NCI-H1436 treated with DMSO at 0.1 percent for 48 hours (cell line): Measurements from ENCODE around the gene UBE2D4.
"Not testable (repeated sequence)": the region's sequence is repeated elsewhere in the genome, so short reads cannot be mapped to it uniquely, and the experiment has no call there.

ENCODE experiments used
- DNase-seq: peaks from one replicate; lab custom pipeline; 2025; lab: John Stamatoyannopoulos, UW

Gene UBE2D4

GRCh38 chr7:43914795-43915194, 11.4 kb upstream of the UBE2D4 start:
- no peak for DNase-seq

- no peak for DNase-seq
These were observed 10.3 kb upstream of the UBE2D4 start for GRCh38 chr7:43915907-43916306.

GRCh38 chr7:43921423-43921822, 4.8 kb upstream of the UBE2D4 start:
- no peak for DNase-seq

- DNase-seq = no peak
These were observed 3.5 kb upstream of the UBE2D4 start for GRCh38 chr7:43922726-43923125.

- no peak for DNase-seq
These were observed 525 bp downstream of the UBE2D4 start for GRCh38 chr7:43926798-43927123.

GRCh38 chr7:43927810-43928209, 1.6 kb downstream of the UBE2D4 start:
- DNase-seq = no peak

GRCh38 chr7:43929529-43930457, 3.6 kb downstream of the UBE2D4 start:
- no peak for DNase-seq

- DNase-seq = no peak
These were observed 5.1 kb downstream of the UBE2D4 start for GRCh38 chr7:43931346-43931745.

- no peak for DNase-seq
These were observed 7.8 kb downstream of the UBE2D4 start for GRCh38 chr7:43933902-43934560.

- DNase-seq = no peak
These were observed 11.2 kb downstream of the UBE2D4 start for GRCh38 chr7:43937444-43937843.

GRCh38 chr7:43938892-43939482, 12.8 kb downstream of the UBE2D4 start:
- no peak for DNase-seq

- no peak for DNase-seq
These were observed 16.0 kb downstream of the UBE2D4 start for GRCh38 chr7:43942250-43942649.

GRCh38 chr7:43942997-43943396, 16.8 kb downstream of the UBE2D4 start:
- DNase-seq = no peak

- DNase-seq = no peak
These were observed 17.4 kb downstream of the UBE2D4 start for GRCh38 chr7:43943417-43944187.

GRCh38 chr7:43944286-43944685, 18.1 kb downstream of the UBE2D4 start:
- DNase-seq = no peak

GRCh38 chr7:43952028-43952427, 25.8 kb downstream of the UBE2D4 start:
- no peak for DNase-seq

- no peak for DNase-seq
These were observed 26.8 kb downstream of the UBE2D4 start for GRCh38 chr7:43953071-43953470.

GRCh38 chr7:43954524-43955228, 28.4 kb downstream of the UBE2D4 start:
- no peak for DNase-seq

- DNase-seq = no peak
These were observed 29.8 kb downstream of the UBE2D4 start for GRCh38 chr7:43956027-43956426.

- no peak for DNase-seq
These were observed 34.7 kb downstream of the UBE2D4 start for GRCh38 chr7:43960933-43961332.

GRCh38 chr7:43966392-43966791, 40.2 kb downstream of the UBE2D4 start:
- not testable (repeated sequence) for DNase-seq
